Dendritic cell treated with granulocyte-macrophage colony-stimulating factor and Interleukin-4, amounts not matched to agents 40 ng/mL and 50 ng/mL, for 4 days (primary cell): ENCODE results near the gene PKP1.

Experiments
- H3K27ac Mint-ChIP-seq: one replicate; pipeline ENCODE4 v1.8.0; 2022; ENCODE audit warnings: mild to moderate bottlenecking, mixed read lengths
- H3K27me3 Mint-ChIP-seq: one replicate; pipeline ENCODE4 v1.8.0; 2022; ENCODE audit warnings: mild to moderate bottlenecking, mixed read lengths
- H3K36me3 Mint-ChIP-seq: one replicate; pipeline ENCODE4 v1.8.0; 2022; ENCODE audit warnings: low read depth, mixed read lengths
- H3K4me1 Mint-ChIP-seq: one replicate; pipeline ENCODE4 v1.8.0; 2022; ENCODE audit warnings: low read depth, mixed read lengths
- H3K4me3 Mint-ChIP-seq: one replicate; pipeline ENCODE4 v1.8.0; 2022; ENCODE audit warnings: mild to moderate bottlenecking, moderate library complexity, mixed read lengths
- H3K9me3 Mint-ChIP-seq: one replicate; pipeline ENCODE4 v1.8.0; 2022; ENCODE audit warnings: mixed read lengths
- intact Hi-C: fragments of 100-400 bp; cut with micrococcal nuclease; formaldehyde crosslinking; loops from one replicate; pipeline ENCODE4 v1.15.0; 2022

The PKP1 gene

DNA sequence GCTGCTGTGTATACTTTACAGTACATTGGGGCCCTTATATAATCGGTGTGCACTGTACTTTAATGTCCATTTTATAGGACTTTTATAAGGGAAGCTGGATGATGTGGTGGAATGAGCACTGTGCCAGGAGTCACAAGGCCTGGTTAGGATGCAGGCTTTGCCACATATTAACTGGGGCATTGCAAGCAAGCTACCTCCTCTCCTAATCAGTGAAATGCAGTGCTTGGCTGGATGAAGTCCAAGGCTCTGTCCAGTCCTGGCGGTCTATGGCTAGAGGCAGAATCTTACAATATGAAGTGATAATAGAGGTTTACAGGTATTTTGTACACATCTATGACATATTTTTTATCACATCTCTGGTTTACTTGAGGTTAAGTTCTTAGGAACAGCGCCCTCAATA lies 1.7 kb upstream of the PKP1 start:
- H3K36me3 Mint-ChIP-seq: no peaks in the 10 kb centered on the region
- H3K27me3 Mint-ChIP-seq: peaks cover 63% of the 10 kb centered on the region
- H3K27ac Mint-ChIP-seq: no peak overlapping the region
- intact Hi-C loops: no loop called here
- peaks cover 7% of the 10 kb centered on the region for H3K4me1 Mint-ChIP-seq
- no peaks in the 10 kb centered on the region for H3K9me3 Mint-ChIP-seq
- no peak overlapping the region for H3K4me3 Mint-ChIP-seq

DNA sequence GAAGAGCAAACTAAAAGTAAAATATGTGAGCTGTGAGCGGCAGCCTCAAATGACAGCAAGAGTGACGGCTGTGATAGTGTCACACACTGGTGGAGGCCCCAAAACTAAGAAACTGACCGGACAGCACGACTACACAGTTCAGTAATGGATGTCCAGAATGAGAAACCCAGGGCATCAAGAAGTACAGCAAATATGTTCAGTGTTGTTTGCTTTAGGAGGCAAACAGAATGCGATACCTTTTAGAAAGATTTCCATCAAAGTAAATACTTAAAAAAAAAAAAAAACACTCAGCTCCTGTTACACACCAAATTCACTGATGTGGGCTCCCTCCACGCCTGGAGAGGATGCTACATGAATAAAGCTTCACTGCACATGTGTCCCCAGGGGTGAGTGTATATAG lies 1.1 kb upstream of the PKP1 start:
- peaks cover 65% of the 10 kb centered on the region for H3K27me3 Mint-ChIP-seq
- intact Hi-C loops: no loop called here
- no peaks in the 10 kb centered on the region for H3K9me3 Mint-ChIP-seq

DNA sequence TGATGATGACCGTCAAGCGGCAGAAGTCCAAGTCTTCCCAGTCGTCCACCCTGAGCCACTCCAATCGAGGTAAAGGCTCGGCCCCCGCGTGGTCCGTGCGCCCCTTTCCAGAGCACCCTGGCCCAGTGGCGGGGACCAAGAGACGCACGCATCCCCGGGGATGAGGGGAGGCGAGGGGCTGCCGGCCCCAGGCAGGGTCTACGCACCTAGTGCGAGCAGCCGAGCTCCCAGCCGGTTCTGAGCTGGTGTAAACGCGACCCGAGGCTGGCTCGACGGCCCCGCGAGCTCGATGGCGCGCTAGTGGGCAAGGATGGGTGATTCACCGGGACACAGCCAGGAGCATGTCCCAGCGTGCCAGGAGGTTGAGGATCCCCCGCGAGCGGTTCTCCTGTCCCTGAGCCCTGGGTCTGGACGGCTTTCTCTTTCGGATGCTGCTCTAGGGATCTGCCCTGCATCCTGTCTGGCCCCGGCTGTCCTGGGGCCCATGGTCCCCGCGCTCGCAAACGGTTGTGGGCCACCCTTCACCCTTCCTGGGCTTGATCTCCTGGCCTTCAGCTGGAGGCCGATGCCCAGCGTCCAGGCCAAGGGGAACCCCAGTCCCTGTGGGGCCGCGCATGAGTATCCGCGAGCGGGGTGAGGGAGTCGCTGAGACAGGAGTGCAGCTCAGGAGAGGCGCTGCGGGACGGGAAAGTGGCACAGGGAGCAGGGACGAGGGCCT lies 689 bp downstream of the PKP1 start:
- no peak overlapping the region for H3K4me3 Mint-ChIP-seq
- H3K9me3 Mint-ChIP-seq: no peaks in the 10 kb centered on the region
- H3K27ac Mint-ChIP-seq: no peak overlapping the region
- intact Hi-C loops: no loop called here
- H3K4me1 Mint-ChIP-seq: peaks cover 7% of the 10 kb centered on the region
- no peaks in the 10 kb centered on the region for H3K36me3 Mint-ChIP-seq
- H3K27me3 Mint-ChIP-seq: peaks cover 64% of the 10 kb centered on the region

More for the DNA sequence above, 1.1 kb upstream of the PKP1 start:
- Mint-ChIP-seq H3K4me1 (peaks cover 7% of the 10 kb centered on the region), H3K27ac (no peak overlapping the region), H3K4me3 (no peak overlapping the region), H3K36me3 (no peaks in the 10 kb centered on the region)

DNA sequence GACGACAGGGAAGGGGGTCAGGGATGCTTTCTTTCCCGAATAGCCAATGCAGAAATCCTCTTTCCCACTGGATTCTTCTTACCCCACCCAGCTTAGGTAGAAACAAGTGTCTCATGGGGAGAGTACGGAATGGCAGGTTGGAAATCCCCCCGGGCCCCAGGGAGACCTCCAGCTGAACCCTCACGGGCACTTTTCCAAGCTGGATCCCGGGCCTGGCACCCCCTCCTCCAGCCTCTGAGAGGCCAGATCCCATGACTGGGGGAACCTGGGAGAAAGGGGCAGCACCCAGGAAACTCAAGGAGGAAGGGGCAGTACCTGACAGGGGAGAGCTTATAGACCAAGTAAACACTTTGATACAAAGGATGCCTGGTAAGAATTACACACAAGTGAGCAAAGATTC lies 1.3 kb downstream of the PKP1 start:
- Mint-ChIP-seq H3K9me3 (no peaks in the 10 kb centered on the region), H3K27me3 (peaks cover 59% of the 10 kb centered on the region), H3K4me1 (peaks cover 7% of the 10 kb centered on the region), H3K27ac (no peak overlapping the region), H3K4me3 (no peak overlapping the region), H3K36me3 (no peaks in the 10 kb centered on the region)
- intact Hi-C loops: no loop called here

DNA sequence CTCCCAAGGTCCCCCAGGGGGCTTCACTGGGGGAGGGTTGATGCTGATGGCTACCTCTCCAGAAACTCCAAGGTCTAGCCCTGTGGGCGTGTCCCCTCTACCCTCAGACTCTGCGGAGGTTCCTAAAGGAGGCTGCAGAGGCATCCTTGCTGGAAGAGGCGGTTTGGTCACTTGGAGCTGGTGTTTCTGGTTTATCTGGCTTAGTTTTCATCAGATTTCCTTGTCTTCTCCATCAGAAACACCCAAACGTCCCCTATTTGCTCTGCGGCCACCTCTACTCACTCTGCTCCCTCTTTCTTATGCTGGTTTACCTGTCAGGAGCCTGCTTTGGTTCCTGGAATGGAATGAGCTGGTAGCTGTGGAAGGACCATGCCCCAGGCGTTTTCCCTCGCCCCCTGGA lies 2.5 kb downstream of the PKP1 start:
- Mint-ChIP-seq H3K27me3 (peaks cover 55% of the 10 kb centered on the region), H3K27ac (no peak overlapping the region), H3K36me3 (no peaks in the 10 kb centered on the region), H3K4me1 (peaks cover 7% of the 10 kb centered on the region), H3K9me3 (no peaks in the 10 kb centered on the region), H3K4me3 (no peak overlapping the region)
- intact Hi-C loops: no loop called here

DNA sequence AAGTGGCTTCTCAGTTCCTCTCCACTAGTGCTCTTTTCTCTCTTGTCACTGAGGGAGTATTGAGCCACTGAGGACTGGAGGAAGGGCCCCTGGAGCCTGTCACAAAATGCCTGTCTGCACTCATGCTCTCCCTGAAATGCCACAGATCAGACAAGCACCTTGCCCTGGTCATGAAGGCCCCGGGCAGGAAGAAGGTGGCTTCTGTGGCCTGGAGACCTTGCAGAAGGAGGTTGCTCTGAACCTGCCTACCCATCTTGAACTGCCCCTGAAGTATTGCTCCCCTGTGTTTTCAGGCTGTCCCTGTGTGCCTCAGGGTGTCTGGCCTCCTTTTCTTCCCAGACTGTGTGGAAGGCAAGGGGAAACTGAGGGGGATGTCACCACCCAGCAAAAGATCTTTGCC lies 3.1 kb downstream of the PKP1 start:
- no peak overlapping the region for H3K27ac Mint-ChIP-seq
- no peaks in the 10 kb centered on the region for H3K36me3 Mint-ChIP-seq
- H3K27me3 Mint-ChIP-seq: peaks cover 55% of the 10 kb centered on the region
- peaks cover 7% of the 10 kb centered on the region for H3K4me1 Mint-ChIP-seq
- no peaks in the 10 kb centered on the region for H3K9me3 Mint-ChIP-seq
- intact Hi-C loops: no loop called here
- no peak overlapping the region for H3K4me3 Mint-ChIP-seq

DNA sequence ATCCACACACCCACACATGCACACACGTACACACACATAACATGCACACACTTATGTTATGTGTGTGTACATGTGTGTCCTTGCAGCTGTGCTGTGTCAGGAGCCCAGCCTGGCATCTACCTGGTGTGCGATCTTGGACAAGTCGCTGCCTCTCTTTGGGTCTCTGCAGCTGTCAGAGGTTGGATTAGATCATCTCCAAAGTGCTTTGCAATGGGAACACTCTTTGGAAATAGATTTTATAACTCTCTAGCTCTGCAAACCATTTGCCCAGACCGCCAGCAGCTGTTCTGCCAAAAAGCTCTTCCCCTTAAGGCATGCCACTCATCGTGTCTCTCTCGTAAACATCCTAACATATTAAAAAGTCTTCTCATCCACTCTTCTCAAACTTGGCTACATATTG lies 4.7 kb downstream of the PKP1 start:
- no peaks in the 10 kb centered on the region for H3K36me3 Mint-ChIP-seq
- peaks cover 6% of the 10 kb centered on the region for H3K4me1 Mint-ChIP-seq
- peaks cover 43% of the 10 kb centered on the region for H3K27me3 Mint-ChIP-seq
- intact Hi-C loops: no loop called here
- no peaks in the 10 kb centered on the region for H3K9me3 Mint-ChIP-seq
- H3K4me3 Mint-ChIP-seq: no peak overlapping the region
- no peak overlapping the region for H3K27ac Mint-ChIP-seq

DNA sequence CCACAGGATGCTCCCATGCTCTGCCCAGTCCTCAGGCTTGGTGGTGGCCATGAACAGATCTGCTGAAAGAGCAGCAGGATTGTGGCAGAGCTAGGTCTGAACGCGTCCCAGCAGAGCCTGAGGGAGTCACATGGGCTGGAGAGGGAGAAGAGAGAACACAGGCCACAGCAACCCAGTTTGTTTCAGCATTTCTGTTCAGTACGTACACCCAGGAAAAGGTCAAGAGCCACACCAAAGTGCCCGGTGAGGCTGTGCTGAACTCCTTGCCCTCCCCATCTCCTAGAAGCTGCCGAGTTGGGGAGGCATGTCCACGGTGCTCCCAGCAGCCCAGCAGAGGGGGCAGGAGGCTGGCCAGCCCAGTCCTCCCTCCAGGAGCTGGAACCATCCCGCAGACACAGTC lies 5.5 kb downstream of the PKP1 start:
- Mint-ChIP-seq H3K4me1 (no peaks in the 10 kb centered on the region), H3K27ac (no peak overlapping the region), H3K4me3 (no peak overlapping the region), H3K27me3 (peaks cover 36% of the 10 kb centered on the region), H3K9me3 (no peaks in the 10 kb centered on the region), H3K36me3 (no peaks in the 10 kb centered on the region)
- intact Hi-C loops: no loop called here

DNA sequence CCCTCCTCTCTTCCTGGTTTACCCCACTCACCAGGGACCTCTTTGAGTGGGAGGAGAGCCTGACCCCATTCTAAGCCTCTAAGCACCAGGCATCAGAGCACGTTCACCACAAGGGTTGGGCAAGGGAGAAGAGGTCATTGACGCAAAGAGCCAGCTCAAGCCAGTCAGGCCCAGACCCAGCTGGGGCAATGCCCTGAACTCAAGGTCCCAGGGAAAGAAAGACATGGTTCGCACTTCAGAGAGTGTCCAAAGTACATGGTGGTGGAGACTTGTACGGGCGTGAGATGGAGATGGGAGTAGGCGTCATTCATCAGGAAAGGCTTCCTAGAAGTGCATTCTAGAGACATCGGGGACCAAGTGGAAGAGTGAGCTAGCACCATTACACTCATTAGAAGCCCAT lies 7.2 kb downstream of the PKP1 start:
- intact Hi-C loops: no loop called here
- Mint-ChIP-seq H3K4me1 (no peaks in the 10 kb centered on the region), H3K9me3 (no peaks in the 10 kb centered on the region), H3K4me3 (no peak overlapping the region), H3K36me3 (no peaks in the 10 kb centered on the region), H3K27ac (no peak overlapping the region), H3K27me3 (peaks cover 24% of the 10 kb centered on the region)

DNA sequence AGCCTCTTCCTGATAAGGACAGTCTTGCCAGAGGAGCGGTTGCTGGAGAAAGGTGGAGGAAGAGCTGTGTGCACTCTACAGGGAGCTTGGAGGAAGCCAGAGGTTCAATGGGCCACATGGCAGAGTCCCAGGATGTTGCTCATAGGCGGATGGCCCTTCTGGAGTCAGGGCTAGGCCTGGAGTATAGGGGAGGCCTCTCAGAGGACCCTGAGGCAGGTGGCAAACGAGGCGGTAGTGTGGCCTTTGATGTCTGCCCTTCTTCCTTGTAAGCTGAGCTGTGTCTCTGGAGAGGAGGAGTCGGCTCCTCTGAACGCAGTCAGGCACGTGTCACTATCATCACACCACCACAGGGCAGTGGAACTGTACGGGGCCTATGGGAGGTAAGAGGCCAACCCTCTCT lies 8.6 kb downstream of the PKP1 start:
- no peaks in the 10 kb centered on the region for H3K36me3 Mint-ChIP-seq
- no peak overlapping the region for H3K27ac Mint-ChIP-seq
- H3K4me1 Mint-ChIP-seq: no peaks in the 10 kb centered on the region
- H3K4me3 Mint-ChIP-seq: no peak overlapping the region
- intact Hi-C loops: no loop called here
- peaks cover 18% of the 10 kb centered on the region for H3K27me3 Mint-ChIP-seq
- no peaks in the 10 kb centered on the region for H3K9me3 Mint-ChIP-seq

DNA sequence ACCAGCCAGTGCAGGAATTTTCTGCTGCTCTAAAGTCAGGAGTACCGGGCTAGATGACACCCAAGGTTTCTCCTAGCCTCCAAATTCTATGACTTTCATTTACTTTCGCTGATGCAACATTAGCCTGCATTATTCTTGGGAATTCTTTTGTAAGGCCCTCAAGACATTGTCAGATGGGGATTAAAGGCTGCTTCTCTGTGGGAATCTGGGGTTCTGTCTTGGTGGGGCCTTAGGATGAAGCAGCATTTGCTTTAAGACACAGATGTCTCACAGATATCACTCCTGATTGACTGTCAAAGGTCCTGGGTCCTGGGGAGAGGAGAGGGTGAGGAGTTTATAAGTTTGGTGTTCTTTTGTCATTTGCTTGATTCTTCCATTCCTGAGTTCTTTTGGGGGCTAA lies 11.6 kb downstream of the PKP1 start:
- intact Hi-C loops: no loop called here
- Mint-ChIP-seq H3K27ac (no peak overlapping the region), H3K9me3 (no peaks in the 10 kb centered on the region)

DNA sequence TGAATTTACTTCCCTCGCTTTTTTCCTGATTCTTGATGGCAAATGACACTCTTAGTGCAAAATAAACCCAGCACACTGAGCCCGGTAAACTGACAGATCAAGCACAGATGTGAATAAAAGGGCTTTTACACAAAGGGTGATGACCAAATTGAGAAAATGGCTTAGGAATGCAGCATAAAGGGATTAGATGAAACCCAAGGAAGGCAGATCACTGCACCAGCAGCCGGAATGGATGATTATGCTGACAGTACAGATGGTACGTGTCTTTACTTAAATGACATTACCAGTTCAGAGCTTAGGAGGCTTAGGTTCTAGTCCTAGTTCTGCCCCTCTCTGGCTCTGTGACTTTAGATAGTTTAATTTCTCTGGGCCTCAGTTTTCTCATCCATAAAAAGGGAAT lies 12.0 kb downstream of the PKP1 start:
- intact Hi-C loops: no loop called here
- Mint-ChIP-seq H3K36me3 (no peaks in the 10 kb centered on the region), H3K27ac (no peak overlapping the region), H3K27me3 (peaks cover 12% of the 10 kb centered on the region), H3K9me3 (no peaks in the 10 kb centered on the region), H3K4me3 (no peak overlapping the region), H3K4me1 (no peaks in the 10 kb centered on the region)

More for the DNA sequence above, 11.6 kb downstream of the PKP1 start:
- no peaks in the 10 kb centered on the region for H3K4me1 Mint-ChIP-seq
- H3K36me3 Mint-ChIP-seq: no peaks in the 10 kb centered on the region
- no peak overlapping the region for H3K4me3 Mint-ChIP-seq
- peaks cover 12% of the 10 kb centered on the region for H3K27me3 Mint-ChIP-seq

DNA sequence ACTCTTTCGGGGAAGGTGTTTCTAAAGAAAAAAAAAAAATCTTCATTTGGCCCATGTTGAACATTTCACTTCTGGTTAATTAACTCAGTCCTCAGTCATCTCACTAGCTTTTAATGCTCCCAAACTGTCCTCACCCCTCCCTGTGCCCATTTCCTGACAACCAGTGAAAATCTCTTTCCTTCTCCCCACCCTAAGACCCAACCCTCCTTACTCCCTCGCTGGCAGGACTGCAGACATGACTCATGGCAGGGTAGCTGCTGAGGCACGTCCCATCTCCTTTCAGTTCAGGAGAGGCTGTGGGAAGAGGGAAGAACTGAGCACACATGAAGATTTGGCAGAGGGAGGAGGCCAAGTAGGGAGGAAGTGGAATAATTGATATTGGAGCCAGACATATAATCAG lies 12.6 kb downstream of the PKP1 start:
- no peaks in the 10 kb centered on the region for H3K4me1 Mint-ChIP-seq
- H3K36me3 Mint-ChIP-seq: no peaks in the 10 kb centered on the region
- H3K4me3 Mint-ChIP-seq: no peak overlapping the region
- H3K27me3 Mint-ChIP-seq: peaks cover 11% of the 10 kb centered on the region
- intact Hi-C loops: no loop called here
- H3K27ac Mint-ChIP-seq: no peak overlapping the region
- H3K9me3 Mint-ChIP-seq: no peaks in the 10 kb centered on the region

DNA sequence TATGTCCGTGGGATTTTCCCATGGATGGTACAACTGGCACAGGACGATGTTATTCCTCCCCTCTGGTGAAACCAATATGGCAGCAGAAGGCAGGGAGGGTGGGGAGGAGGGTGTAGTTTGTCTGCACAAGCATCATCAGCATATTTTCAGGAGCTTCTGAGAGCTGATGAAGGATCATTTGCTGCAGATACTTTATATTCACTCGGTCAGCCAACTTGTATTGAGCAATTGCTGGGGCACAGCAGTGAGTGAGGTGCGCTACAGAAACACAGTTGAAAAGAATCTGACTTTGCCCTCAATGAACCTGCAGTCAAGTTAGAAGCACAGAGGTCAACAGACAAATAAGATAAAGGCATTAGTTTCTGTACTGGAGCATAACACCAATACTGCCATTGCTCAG lies 13.0 kb downstream of the PKP1 start:
- H3K4me1 Mint-ChIP-seq: no peaks in the 10 kb centered on the region
- H3K36me3 Mint-ChIP-seq: no peaks in the 10 kb centered on the region
- no peak overlapping the region for H3K4me3 Mint-ChIP-seq
- H3K9me3 Mint-ChIP-seq: no peaks in the 10 kb centered on the region
- H3K27ac Mint-ChIP-seq: no peak overlapping the region
- peaks cover 11% of the 10 kb centered on the region for H3K27me3 Mint-ChIP-seq
- intact Hi-C loops: no loop called here
